Activated CD8-positive, alpha-beta memory T cell treated with anti-CD3 and anti-CD28 coated beads, Interleukin-2, amount 50 U/mL, for 24 hours (primary cell): Measurements from ENCODE around the gene ACTR3C.
"Not testable (repeated sequence)": the region's sequence is repeated elsewhere in the genome, so short reads cannot be mapped to it uniquely, and the experiment has no call there.

Experiments
- DNase-seq: peaks from one replicate; pipeline ENCODE4 v3.0.0-alpha.2; 2020; ENCODE audit errors: extremely low read depth

ACTR3C gene

DNA sequence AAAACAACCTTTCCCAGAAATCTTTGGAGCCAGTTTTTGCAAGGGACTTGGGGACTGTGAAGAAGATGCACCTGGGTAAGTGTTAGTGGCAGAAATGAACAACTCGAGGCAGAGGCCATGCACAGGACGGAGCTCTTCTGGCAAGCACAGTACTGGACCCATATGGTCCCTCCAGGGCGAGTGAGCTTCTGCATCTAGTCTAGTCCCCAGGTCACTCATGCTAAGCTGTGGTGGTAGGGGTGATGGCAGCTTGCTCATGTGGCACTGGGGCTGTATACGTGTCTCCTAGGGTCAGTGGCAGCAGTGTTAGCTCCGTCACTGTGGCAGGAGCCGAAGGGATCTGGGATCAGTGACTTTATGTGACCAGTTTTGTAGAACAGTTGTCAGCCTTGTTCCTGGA lies 9.5 kb downstream of the ACTR3C start:
- no peak for DNase-seq

DNA sequence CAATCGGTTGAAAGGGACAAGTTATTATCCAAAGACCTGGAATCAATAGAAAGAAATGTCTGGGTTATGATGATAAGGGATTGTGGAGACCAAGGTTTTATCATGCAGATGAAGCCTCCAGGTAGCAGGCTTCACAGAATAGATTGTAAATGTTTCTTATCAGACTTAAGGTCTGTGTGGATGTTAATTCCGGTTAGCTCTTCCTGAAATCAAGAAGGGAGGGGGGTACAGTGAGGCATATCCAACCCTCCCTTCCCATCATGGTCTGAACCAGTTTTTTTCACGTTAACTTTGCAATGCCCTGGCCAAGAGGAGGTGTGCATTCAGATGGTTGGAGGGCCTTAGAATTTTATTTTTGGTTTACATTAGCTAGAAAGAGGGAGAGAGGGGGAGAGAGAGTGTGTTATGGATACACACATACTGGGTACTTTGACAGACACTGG lies 10.0 kb downstream of the ACTR3C start:
- no peak for DNase-seq

DNA sequence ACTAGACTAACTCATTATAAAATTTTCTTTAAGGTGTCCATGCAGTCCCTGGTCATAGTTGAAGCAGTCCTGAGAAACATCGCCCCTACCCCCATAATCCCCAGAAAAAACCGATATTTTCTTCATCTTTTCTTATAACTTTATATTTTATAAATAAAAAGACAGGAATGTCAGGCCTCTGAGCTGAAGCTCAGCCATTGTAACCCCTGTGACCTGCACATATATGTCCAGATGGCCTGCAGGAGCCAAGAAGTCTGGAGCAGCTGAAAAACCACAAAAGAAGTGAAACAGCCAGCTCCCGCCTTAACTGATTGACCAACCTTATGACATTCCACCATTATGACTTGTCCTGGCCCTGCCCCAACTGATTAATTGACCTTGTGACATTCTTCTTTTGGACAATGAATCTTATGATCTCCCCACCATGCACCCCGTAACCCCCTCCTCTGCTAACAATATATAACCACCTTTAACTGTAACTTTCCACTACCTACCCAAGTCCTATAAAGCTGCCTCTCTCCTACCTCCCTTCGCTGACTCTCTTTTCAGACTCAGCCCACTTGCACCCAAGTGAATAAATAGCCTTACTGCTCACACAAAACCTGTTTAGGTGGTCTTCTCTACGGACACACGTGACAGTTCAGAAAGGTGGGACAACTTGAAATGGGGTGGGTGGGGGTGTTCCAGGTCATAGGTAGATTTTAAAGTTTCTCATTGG lies 10.5 kb downstream of the ACTR3C start:
- DNase-seq: not testable (repeated sequence)

GRCh38 chr7:150311711-150312110 lies 11.6 kb downstream of the ACTR3C start:
- DNase-seq: no peak

- DNase-seq: no peak
Observed at GRCh38 chr7:150311146-150311545, 12.2 kb downstream of the ACTR3C start.

DNA sequence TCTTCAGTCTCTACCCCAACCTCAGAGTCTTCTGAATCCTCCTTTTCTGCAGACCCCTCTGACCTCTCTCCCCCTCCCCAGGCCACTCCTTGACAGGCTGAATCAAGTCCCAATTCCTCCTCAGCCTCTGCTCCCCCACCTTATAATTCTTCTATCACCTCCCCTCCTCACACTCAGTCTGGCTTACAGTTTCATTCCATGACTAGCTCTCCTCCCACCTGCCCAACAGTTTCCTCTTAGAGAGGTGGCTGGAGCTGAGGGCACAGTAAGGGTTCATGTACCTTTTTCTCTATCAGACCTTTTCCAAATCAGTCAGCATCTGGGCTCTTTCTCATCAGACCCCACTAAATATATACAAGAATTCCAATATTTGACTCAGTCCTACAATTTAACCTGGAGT lies 14.8 kb downstream of the ACTR3C start:
- no peak for DNase-seq

GRCh38 chr7:150307904-150308303 lies 15.4 kb downstream of the ACTR3C start:
- DNase-seq: no peak

DNA sequence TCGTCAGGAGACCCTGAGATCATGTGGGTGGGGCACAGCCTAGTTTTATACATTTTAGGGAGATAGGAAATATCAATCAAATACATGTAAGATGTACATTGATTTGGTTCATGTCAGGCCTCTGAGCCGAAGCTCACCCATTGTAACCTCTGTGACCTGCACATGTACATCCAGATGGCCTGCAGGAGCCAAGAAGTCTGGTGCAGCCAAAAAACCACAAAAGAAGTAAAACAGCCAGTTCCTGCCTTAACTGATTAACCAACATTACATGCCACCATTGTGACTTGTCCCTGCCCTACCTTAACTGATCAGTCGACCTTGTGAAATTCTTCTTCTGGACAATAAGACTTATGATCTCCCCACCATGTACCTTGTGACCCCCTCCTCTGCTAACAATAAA lies 16.2 kb downstream of the ACTR3C start:
- no peak for DNase-seq

GRCh38 chr7:150306377-150306776 lies 17.0 kb downstream of the ACTR3C start:
- DNase-seq: not testable (repeated sequence)

GRCh38 chr7:150305903-150306284 lies 17.5 kb downstream of the ACTR3C start:
- DNase-seq: not testable (repeated sequence)

GRCh38 chr7:150305259-150305902 lies 18.0 kb downstream of the ACTR3C start:
- not testable (repeated sequence) for DNase-seq

GRCh38 chr7:150304499-150305258 lies 18.7 kb downstream of the ACTR3C start:
- DNase-seq: not testable (repeated sequence)

GRCh38 chr7:150302908-150303310 lies 20.4 kb downstream of the ACTR3C start:
- DNase-seq: not testable (repeated sequence)

- DNase-seq: not testable (repeated sequence)
Observed at GRCh38 chr7:150297978-150298377, 25.4 kb downstream of the ACTR3C start.

GRCh38 chr7:150296802-150297201 lies 26.5 kb downstream of the ACTR3C start:
- DNase-seq: not testable (repeated sequence)

DNA sequence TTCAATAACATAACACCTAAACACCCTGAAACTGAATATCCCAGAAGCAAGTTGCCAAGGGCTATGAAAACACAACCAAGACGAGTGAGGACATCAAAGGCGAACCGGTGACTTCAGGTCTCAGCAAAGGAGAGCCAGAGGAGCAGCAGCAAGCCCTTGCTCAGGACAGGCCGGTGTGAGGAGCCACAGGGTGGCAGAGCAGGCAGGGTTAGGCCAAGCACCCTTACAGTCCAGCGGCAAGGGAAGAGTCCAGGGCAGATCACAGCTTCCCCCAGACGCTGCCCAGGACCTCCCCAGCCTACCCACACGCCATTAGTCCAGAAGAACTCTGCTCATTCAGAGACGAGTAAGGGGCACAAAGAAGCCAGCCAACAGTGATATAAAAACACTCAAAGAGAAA lies 27.7 kb downstream of the ACTR3C start:
- not testable (repeated sequence) for DNase-seq

DNA sequence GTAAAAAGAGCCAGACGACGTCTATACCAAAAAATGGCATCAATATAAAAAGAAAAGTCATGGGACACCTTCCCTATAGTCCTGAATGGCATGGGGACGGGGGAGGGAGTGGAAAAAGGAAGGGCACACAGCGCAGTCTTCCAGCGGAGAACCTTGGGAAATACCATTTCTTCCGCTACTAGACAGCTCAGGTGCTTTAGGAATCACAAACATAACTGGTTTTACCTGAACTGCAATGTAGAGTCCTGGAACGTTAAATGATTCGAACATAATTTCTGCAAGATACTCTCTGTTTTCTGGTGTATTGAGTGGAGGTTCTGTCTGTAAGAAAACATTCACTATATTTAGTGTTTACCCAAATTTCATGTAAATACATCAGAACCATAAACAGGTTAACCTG lies 28.3 kb downstream of the ACTR3C start:
- DNase-seq: not testable (repeated sequence)

GRCh38 chr7:150290317-150290716 lies 33.0 kb downstream of the ACTR3C start:
- DNase-seq: not testable (repeated sequence)

- not testable (repeated sequence) for DNase-seq
Observed at GRCh38 chr7:150288816-150289215, 34.5 kb downstream of the ACTR3C start.

DNA sequence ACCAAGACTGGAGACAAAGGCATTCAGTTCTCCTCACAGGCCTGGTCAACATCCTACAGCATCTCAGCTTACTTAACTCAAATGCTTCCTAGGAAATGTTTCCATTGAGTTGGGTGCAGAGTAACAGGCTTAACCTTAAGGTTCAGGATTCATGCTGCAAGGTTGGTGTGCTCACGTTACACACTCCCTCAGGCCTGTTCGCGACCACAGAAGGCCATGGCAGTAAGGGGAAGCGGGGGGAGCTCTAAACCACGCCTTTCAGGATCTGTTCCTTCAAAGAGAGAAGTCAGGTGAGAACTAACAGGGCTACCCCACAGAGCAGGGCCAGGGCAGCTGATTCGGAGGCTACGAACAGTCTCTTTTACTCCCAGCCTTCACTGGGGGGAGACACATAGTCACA lies 35.5 kb downstream of the ACTR3C start:
- not testable (repeated sequence) for DNase-seq

DNA sequence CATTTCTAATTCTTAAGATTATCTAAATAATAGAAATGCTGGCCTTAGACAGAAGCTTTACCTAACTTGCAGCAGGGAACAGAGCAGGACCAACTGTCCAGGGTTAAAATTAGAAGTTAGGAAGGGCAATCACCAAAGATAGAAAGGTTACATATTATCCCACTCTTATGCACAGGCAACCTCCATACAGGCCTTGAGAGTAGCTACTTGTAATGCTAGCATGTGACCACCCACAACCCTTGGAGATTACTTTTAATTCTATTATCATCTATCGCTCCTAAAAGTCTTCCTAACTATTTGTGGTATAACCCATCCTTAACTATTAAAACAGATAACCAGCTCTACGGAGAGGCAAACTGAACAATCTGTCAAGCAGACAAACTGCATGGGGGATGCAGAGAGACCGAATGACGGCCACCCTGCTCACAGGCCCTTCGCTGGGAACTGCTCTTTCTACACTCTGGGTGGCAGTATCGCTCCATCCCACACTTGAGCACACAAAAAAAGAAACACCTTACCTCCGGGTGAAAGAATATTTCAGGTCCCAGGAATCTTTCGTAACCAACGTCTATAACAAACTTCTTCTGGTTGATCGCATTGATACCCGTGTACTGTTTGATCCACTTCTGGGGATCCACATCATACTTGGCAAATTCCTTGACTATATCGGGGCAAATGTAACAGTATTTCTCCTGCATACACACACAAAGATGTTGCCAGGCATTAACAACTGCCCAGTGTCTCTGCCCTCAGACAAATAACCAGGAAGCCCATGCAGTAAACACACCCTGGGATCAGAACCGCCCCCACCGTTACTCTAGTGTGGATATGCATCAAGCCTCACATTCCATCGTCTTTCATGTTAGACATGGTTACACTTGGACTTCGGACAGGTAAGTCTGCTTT lies 37.2 kb downstream of the ACTR3C start:
- not testable (repeated sequence) for DNase-seq
